Neural cell (in vitro differentiated cells): Measurements from ENCODE around the gene JKAMP.

Experiments used
- EP300 ChIP-seq: fragments of 450-650 bp; conservative IDR thresholded peaks from 2 replicates; pipeline ENCODE4 v1.6.1; 2014; ENCODE audit warnings: antibody characterized with exemption, mild to moderate bottlenecking, moderate library complexity; ENCODE audit not compliant: poor library complexity, severe bottlenecking
- EZH2 ChIP-seq: fragments of 200-600, 300-800 bp; shearing (Covaris generic), sonication (generic); IDR thresholded peaks from 2 replicates; pipeline ENCODE4 v1.6.1; 2014; ENCODE audit warnings: antibody characterized with exemption, low read length, borderline replicate concordance, mild to moderate bottlenecking; ENCODE audit not compliant: insufficient read depth, poor library complexity, severe bottlenecking
- MXI1 ChIP-seq: fragments of 450-650 bp; conservative IDR thresholded peaks from 2 replicates; pipeline ENCODE4 v1.6.1; 2014; ENCODE audit warnings: antibody characterized with exemption, mild to moderate bottlenecking; ENCODE audit not compliant: poor library complexity, severe bottlenecking
- POLR2AphosphoS5 ChIP-seq: IDR thresholded peaks from 2 replicates; pipeline ENCODE4 v1.6.1; 2012
- RAD21 ChIP-seq: fragments of 450-650 bp; conservative IDR thresholded peaks from 2 replicates; pipeline ENCODE4 v1.6.1; 2014; ENCODE audit warnings: antibody characterized with exemption, mild to moderate bottlenecking, moderate library complexity
- TAF1 ChIP-seq: IDR thresholded peaks from 2 replicates; pipeline ENCODE4 v1.6.1; 2012; ENCODE audit warnings: low read depth
- TF ChIP-seq, protein P1 (sequence below): fragments of 450-650 bp; IDR thresholded peaks from 2 replicates; pipeline ENCODE4 v1.5.1; 2014; ENCODE audit warnings: antibody characterized with exemption, mild to moderate bottlenecking, moderate library complexity; ENCODE audit not compliant: poor library complexity, severe bottlenecking

DNA sequence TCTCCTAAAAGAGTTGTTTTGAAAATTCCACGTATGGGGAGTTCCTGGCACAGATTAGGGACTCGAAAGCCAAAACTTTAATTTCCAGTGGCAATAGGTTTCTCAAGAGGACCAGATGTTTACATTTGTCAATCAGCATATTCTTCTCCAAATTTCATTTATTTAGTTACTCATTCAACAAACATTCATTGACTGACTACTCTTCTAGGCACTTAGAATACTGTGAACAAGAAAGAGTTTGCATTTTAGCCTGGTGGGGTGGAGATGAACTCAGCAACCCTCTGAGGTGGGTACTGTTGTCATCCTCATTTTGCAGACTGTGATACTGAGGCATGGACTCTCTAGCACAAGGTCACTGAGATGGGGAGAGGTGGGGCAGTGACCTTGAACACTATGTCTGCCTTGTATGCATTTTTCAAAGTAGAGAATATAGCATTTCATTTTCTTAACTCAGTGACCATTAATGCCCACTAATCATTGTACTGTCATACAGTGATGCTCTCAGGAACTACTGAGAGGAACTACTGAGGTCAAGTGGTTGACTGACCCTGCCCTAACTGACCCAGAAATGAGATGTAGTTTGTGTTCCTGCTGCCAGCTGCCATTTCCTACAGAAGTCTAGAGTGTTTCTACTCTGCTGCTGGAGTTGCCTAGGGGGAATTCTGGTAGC lies 2.3 kb upstream of the JKAMP start:
- TF ChIP-seq, protein P1, sequence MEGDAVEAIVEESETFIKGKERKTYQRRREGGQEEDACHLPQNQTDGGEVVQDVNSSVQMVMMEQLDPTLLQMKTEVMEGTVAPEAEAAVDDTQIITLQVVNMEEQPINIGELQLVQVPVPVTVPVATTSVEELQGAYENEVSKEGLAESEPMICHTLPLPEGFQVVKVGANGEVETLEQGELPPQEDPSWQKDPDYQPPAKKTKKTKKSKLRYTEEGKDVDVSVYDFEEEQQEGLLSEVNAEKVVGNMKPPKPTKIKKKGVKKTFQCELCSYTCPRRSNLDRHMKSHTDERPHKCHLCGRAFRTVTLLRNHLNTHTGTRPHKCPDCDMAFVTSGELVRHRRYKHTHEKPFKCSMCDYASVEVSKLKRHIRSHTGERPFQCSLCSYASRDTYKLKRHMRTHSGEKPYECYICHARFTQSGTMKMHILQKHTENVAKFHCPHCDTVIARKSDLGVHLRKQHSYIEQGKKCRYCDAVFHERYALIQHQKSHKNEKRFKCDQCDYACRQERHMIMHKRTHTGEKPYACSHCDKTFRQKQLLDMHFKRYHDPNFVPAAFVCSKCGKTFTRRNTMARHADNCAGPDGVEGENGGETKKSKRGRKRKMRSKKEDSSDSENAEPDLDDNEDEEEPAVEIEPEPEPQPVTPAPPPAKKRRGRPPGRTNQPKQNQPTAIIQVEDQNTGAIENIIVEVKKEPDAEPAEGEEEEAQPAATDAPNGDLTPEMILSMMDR: no peak
- TF ChIP-seq POLR2AphosphoS5 (no peak), TAF1 (no peak), RAD21 (no peak), EP300 (no peak), MXI1 (no peak), EZH2 (no peak)
